Measurements from ENCODE around the gene RNF32.
A peak's percentile ranks its signal among the peaks of the same experiment; 100 is the strongest.
"Not testable (repeated sequence)": the region's sequence is repeated elsewhere in the genome, so short reads cannot be mapped to it uniquely, and the experiment has no call there.

The RNF32 gene

DNA sequence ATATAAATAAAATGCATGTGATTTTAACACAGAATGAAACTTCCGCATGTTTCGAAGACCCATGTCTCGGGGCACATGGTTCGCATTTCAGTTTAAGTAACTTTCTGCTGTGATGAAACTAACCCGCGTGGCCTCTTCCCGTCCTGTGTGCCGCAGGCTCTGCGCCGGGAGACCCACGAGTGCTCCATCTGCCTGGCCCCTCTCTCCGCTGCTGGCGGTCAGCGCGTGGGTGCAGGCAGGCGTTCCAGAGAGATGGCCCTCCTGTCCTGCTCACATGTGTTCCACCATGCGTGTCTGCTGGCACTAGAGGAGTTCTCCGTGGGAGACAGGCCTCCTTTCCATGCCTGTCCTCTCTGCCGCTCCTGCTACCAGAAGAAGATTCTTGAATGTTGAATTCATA lies 35.7 kb downstream of the RNF32 start:
- DNase-seq, result no peak

DNA sequence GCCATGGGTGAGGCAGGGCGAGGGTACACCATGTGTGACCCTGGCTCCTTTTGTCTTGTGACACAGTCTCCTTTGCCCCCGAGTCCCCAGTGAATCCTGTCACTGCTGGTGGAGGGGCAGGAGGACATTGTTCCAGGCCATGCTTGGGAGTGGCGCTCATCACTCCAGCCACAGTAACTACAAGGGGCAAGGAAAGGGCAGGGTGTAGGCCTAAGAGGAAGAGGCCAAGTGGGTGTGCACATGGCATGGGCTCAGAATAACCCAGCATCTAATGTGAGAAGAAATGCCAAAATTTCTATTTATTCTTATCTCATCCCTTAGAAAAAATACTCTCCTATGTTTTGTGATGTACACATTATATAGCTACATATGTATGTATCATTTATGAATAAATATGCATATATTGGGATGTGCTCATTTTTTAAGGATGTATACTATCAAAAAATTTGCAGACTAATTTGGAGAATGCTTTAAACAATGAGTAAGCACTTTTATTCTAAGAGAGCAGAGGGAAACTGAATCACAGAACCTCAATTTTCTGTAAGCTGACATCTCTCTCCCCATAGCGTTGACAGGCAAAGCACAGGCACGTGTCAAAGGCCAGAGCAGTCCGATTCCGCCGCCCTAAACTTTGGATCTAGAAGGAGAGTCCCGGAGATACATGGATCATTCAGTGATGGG lies 36.9 kb downstream of the RNF32 start:
- DNase-seq, result no peak

DNA sequence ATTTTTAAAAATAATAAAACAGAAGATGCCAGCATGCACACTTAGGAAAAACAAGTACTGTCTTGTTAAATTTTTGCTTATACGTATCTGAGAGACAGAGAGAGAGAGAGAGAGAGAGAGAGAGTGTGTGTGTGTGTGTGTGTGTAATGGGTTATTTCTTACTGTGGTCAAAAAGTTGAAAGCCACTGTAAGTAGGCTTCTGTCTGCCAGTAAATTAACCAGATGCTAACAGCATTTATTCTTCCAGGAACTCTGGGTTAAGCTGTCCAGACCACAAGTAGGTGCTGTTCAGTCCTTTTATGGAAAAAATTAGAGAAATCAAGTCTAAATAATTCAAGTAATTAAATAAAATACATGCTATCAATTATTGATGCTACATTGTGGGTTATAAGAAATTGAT lies 39.7 kb downstream of the RNF32 start:
- DNase-seq, result no peak

DNA sequence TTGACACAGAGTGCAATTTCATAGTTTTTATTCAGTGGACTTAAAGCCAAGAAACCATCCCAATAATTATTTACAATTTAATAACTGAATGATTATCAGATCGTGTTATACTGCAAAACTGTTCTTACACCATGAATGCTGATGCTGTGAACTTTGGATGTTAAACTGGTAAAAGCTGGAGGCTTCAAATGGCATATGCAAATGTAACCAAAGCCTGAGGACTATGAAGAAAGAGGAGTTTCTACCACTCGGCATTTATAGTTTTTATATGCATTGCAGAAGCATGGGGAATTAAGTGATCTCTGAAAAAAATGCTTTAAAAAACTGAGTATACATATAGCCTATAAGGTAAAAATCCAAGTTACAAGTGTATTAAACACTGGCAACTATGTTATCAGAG lies 42.4 kb downstream of the RNF32 start:
- no peak for DNase-seq

DNA sequence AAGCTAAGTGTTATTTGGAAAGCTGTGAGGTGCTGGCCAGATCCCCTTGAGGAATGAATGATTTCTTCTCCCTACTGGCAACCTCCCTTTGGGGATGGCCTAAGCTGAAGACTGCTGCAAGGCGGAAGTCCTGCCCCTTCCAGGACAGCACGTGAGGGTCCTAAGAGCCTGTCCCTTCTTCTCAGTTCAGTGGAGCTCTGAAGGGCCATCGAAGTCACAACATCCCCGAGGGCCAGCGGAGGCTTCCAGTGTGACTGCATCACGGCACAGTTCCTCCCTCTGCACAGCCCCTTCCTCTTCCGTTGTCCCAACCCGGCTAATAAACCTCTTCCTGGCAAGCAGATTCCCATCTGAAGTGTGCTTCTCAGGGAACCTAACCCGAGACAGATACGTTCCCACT lies 43.7 kb downstream of the RNF32 start:
- DNase-seq, result no peak

DNA sequence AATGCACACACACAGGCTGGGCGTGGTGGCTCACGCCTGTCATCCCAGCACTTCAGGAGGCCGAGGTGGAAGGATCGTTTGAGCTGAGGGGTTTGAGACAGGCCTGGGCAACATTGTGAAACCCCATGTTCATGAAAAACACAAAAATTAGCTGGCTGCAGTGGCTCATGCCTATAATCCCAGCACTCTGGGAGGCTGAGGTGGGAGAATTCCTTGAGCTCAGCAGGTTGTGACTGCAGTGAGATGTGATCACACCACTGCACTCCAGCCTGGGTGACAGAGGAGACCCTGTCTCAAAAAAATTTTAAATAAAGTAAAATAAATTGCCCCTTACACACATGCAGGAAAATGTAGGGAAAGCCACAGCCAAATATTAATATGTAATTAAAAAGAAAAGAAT lies 44.1 kb downstream of the RNF32 start:
- DNase-seq, result no peak

DNA sequence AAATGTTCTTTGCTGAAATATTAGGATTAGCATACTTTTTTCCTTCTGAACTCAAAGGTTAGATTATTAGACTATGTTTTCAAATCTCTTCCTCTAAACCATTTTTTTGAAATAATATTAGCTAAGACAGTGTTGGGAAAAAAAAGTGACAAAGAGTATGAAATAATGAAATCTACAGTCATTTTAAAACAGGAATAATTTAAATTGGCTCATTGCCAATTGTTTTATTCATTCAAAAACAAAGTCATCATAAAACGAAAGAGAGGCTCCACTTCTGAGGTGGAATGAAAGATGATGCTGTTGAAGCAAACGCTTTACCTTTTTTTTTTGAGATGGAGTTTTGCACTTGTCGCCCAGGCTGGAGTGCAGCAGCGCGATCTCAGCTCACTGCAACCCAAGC lies 51.2 kb downstream of the RNF32 start:
- no peak for DNase-seq

DNA sequence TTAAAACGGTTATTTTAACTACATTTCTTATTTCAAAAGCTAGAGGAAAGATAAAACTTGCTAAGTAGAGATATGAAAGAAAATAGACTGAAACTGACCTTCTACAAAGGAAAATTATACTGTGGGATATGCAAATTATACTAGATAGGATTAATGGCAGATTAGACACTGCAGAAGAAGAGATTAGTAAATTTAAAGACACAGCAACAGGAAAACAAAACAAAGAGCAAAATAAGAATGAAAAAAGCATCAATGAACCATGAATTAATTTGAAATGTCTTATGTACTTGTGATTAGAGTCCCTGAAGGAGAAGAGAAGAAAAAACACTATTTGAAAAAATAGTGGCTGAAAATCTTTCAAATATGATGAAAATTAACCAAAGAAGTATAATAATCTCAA lies 52.3 kb downstream of the RNF32 start:
- no peak for DNase-seq

DNA sequence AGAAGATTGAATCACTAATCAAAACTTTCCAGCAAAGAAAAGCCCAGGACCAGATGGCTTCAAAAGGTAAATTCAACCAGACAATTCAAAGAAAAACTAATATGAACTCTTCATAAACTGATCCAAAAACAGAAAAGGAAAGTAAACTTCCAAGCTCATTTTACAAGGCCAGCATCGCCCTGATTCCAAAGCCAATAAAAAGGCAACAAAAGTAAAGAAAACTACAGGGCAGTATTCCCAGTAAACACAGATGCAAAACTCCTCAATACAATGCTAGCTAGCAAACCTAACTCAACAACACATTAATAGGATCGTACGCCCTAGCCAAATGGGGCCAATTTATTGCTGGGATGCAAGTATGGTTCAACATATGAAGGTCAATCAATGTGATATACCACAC lies 53.1 kb downstream of the RNF32 start:
- DNase-seq, result no peak

DNA sequence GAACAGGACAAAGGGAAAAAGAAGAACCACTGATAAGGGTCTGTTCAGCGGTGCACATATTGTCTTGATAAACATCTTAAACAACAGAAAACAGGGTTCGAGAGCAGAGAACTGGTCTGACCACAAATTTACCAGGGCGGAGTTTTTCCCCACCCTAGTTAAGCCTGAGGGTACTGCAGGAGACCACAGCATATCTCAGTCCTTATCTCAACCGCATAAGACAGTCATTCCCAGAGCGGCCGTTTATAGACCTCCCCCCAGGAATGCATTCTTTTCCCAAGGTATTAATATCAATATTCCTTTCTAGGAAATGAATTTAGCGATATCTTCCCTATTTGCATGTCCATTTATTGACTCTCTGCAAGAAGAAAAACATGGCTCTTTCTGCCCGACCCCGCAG lies 56.7 kb downstream of the RNF32 start:
- DNase-seq, result not testable (repeated sequence)

DNA sequence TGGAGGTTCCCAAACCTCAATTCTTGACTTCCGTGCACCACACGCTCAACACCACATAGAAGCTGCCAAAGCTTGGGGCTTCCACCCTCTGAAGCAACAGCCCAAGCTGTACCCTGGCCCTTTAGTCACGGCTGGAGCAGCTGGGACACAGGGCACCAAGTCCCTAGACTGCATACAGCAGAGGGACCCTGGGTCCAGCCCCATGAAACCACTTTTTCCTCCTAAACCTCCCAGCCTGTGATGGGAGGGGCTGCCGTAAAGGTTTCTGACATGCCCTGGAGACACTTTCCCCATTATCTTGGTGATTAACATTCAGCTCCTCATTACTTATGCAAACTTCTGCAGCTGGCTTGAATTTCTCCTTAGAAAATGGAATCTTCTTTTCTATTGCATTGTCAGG lies 57.9 kb downstream of the RNF32 start:
- not testable (repeated sequence) for DNase-seq

DNA sequence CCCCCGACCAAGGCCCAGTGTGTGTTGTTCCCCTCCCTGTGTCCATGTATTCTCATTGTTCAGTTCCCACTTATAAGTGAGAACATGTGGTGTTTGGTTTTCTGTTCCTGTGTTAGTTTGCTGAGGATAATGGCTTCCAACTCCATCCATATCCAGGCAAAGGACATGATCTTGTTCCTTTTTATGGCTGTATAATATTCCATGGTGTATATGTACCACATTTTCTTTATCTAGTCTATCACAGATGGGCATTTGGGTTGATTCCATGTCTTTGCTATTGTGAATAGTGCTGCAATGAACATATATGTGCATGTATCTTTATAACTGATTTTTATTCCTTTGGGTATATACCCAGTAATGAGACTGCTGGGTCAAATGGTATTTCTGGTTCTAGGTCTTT lies 61.2 kb downstream of the RNF32 start:
- DNase-seq, result not testable (repeated sequence)

DNA sequence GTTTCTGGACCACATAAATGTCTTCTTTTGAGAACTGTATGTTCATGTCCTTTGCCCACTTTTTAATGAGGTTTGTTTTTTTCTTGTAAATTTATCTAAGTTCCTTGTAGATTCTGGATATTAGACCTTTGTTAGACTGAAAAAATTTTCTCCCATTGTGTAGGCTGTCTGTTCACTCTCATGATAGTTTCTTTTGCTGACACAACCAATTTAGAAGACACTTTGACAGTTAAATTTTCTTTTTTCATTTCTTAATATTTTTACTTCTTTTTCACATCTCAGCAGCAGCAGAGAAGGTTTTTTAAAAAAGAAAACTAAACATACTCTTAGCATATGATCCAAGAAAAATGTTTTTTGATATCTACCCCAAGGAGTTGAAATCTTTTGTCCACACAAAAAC lies 61.8 kb downstream of the RNF32 start:
- no peak for DNase-seq

DNA sequence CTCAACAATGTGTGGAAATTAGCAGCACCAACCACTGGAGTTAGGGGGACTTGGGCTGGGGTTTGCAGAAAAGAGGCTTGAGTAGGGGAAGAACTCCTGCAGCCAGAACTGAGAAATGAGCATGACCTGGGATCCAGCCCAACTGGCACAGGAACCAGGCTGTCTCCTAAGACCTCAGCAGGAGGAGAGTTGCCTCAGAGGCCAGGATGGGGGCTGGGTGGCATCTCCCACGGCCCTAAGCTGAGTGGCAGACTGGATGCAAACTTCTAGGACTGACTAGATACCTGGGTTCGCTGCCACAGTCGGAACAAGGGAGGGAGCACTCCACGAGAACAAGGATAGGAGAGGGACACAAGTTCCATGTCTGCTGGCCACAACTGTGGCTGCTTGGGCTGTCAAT lies 62.6 kb downstream of the RNF32 start:
- DNase-seq, result no peak

DNA sequence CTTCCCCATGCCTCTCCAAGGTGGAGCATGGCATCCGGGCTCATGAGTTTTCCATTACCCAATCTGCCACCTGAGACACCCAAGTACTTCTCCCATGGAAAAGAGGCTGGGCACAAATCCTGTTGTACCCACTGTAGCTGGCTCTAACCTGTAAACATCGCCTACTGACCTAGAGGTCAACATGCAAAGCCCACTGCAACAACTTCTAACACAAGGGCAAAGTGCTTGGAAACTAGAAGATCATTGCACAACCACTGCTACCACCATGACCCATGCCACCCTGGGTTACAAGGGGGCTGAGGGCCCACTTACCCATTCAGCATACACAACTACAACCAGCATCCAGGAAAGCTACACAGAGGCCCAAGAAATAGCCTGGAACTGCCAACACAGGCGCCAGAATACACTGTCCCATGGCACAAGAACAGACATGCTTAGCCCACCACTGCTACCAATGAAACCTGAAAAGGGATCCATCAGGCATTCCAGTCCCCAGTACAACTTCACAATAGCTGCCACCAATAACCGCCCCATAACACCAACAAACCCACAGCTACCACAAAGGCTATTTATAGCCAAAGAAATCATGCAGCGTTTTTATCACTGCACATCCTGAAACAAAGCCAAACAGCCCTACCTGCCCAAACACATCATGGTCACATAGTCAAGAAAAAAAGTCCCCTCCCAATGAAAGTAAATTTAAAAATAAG lies 63.4 kb downstream of the RNF32 start:
- no peak for DNase-seq

DNA sequence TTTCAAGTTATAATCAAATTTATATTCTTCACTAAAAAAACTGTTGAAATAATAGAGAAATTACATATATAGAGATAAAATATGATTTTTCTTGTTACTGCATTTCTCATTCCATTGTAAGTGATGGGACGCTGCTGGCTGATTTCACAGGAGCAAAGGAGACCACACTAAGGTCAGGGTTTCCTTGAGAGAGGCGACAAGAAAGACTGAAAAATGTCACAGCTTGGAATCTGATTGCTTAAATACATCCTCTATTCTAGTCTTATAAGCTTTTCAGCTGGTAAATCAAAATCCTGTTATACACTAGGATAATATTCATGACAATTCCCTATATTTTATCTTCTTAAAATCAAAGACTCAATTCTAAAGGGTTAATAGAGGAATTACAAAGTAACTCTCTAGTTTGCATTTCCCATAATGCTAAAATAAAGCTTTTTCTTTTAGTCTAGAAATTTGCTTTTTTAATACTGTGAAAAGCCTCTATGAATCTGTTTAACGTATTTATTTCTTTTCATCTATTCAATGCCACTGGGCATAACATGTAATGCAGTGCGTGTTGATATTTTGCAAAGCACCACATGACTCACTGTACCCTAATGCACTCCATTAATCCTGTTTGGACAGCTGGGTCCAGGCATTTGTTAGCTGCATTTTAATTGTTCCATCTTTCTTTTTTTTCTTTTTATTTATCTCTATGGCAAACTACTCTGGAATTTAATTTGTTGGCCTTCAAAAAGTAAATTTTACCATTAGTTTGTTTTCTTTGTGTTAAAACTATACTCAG lies 81.7 kb downstream of the RNF32 start:
- DNase-seq, result peak; percentile 13

DNA sequence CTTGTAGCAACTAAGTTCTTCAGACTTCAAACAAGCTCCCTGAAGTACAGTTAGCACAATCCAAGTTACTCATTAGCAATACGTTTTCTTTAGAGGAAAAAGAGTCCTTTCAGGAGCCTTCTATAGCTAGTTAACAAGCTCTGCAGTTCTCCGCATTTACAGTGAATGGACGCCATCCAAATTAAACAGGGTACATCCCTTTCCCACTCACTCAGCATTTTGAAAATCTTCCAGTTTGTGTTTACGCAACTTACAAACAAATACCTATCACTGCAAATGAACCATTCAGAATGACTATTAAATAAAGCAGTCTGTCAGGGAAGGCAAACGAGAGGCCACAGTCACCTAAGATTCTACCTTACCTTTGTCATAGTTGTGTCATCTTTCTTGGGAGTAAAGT lies 84.5 kb downstream of the RNF32 start:
- no peak for DNase-seq

DNA sequence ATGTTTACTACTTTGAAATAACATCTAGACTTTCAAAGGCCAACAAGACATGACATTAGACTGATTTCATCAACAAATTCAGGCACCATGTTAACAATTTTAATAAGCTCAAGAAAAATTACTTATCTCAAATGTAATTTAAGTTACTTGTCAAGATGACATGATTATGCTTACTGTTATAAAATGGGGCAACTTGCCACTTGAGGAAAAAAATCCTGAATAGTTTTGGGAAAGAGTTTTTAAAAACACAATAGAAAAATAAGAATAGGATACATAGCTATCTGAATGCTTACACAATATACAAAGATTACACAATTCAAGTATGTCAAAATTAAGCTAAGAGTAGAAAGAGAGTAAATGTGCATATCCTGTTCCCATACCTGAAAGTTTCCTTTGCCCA lies 85.4 kb downstream of the RNF32 start:
- DNase-seq, result no peak
